Nephron progenitor cell (in vitro differentiated cells): ENCODE results near the gene IFIT2.

ENCODE experiments used
- DNase-seq: peaks from one replicate; pipeline ENCODE4 v3.0.0; 2021
- H3K27ac Mint-ChIP-seq: 2 replicates; pipeline ENCODE4 v1.8.0; 2021; ENCODE audit warnings: mild to moderate bottlenecking, moderate library complexity, mixed read lengths
- H3K27me3 Mint-ChIP-seq: 2 replicates; pipeline ENCODE4 v1.8.0; 2021; ENCODE audit warnings: mild to moderate bottlenecking, low read depth, mixed read lengths; ENCODE audit not compliant: poor library complexity
- H3K36me3 Mint-ChIP-seq: 2 replicates; pipeline ENCODE4 v1.8.0; 2021; ENCODE audit warnings: low read depth, mixed read lengths
- H3K4me1 Mint-ChIP-seq: 2 replicates; pipeline ENCODE4 v1.8.0; 2021; ENCODE audit warnings: mixed read lengths
- H3K4me3 Mint-ChIP-seq: 2 replicates; pipeline ENCODE4 v1.8.0; 2021; ENCODE audit warnings: mild to moderate bottlenecking, moderate library complexity, mixed read lengths
- H3K9me3 Mint-ChIP-seq: 2 replicates; pipeline ENCODE4 v1.8.0; 2021; ENCODE audit warnings: mild to moderate bottlenecking, moderate library complexity, mixed read lengths
- CTCF ChIP-seq: fragments of 200-600 bp; sonication (generic); IDR thresholded peaks from 2 replicates; pipeline ENCODE4 v1.5.0; 2021; ENCODE audit warnings: antibody characterized with exemption

Gene IFIT2

GRCh38 chr10:89357096-89357495 lies 55.2 kb downstream of the IFIT2 start:
- Mint-ChIP-seq H3K36me3 (peaks cover 12% of the 10 kb centered on the region), H3K27ac (no peak overlapping the region), H3K27me3 (peaks cover 10% of the 10 kb centered on the region), H3K4me3 (no peak overlapping the region), H3K4me1 (peaks cover 12% of the 10 kb centered on the region), H3K9me3 (peaks cover 19% of the 10 kb centered on the region)
- no peak for DNase-seq
- TF ChIP-seq CTCF, result no peak

GRCh38 chr10:89357975-89358374 lies 56.1 kb downstream of the IFIT2 start:
- Mint-ChIP-seq H3K27me3 (peaks cover 10% of the 10 kb centered on the region), H3K27ac (no peak overlapping the region), H3K4me1 (peaks cover 3% of the 10 kb centered on the region), H3K9me3 (peaks cover 19% of the 10 kb centered on the region), H3K36me3 (peaks cover 10% of the 10 kb centered on the region), H3K4me3 (no peak overlapping the region)
- DNase-seq, result no peak
- TF ChIP-seq CTCF, result no peak
